Loucy (cell line): ENCODE measurements around the gene SLC6A19.
"Not testable (repeated sequence)": the region's sequence is repeated elsewhere in the genome, so short reads cannot be mapped to it uniquely, and the experiment has no call there.

ENCODE experiments used
- H2AFZ ChIP-seq: fragments of 200-600 bp; sonication (generic); 2 replicates; pipeline ENCODE4 v1.6.0; 2016; ENCODE audit warnings: antibody characterized with exemption, mild to moderate bottlenecking, low read length, moderate library complexity
- H3F3A ChIP-seq: fragments of 200-600 bp; 2 replicates; pipeline ENCODE4 v1.6.0; 2016; ENCODE audit warnings: antibody characterized with exemption, low read depth, mild to moderate bottlenecking
- H3K27me3 ChIP-seq: fragments of 200-600 bp; sonication (generic); 2 replicates; pipeline ENCODE4 v1.6.1; 2014; ENCODE audit warnings: low read length, mild to moderate bottlenecking; ENCODE audit not compliant: insufficient read depth, poor library complexity, severe bottlenecking
- H3K36me3 ChIP-seq: fragments of 200-600 bp; sonication (generic); 2 replicates; pipeline ENCODE4 v1.6.1; 2016; ENCODE audit warnings: low read length; ENCODE audit not compliant: insufficient read depth
- H3K4me1 ChIP-seq: fragments of 200-600 bp; sonication (generic); 2 replicates; pipeline ENCODE4 v1.5.1; 2014; ENCODE audit warnings: low read length, mild to moderate bottlenecking; ENCODE audit not compliant: insufficient read depth, poor library complexity, severe bottlenecking
- H3K4me2 ChIP-seq: fragments of 200-600 bp; sonication (generic); 2 replicates; pipeline ENCODE4 v1.6.0; 2014; ENCODE audit warnings: antibody characterized with exemption, low read length, low read depth, mild to moderate bottlenecking; ENCODE audit not compliant: poor library complexity, severe bottlenecking
- H3K4me3 ChIP-seq: fragments of 200-600 bp; sonication (generic); 2 replicates; pipeline ENCODE4 v1.5.1; 2014; ENCODE audit warnings: low read length, mild to moderate bottlenecking, mixed read lengths; ENCODE audit not compliant: poor library complexity, severe bottlenecking
- H3K79me2 ChIP-seq: fragments of 200-600 bp; sonication (generic); 2 replicates; pipeline ENCODE4 v1.6.1; 2014; ENCODE audit warnings: low read length; ENCODE audit not compliant: insufficient read depth
- H3K9ac ChIP-seq: fragments of 200-600 bp; sonication (generic); 2 replicates; pipeline ENCODE4 v1.6.0; 2014; ENCODE audit warnings: mild to moderate bottlenecking, low read depth, low read length, moderate library complexity; ENCODE audit not compliant: poor library complexity, severe bottlenecking
- H3K9me2 ChIP-seq: fragments of 200-600 bp; sonication (generic); replicated peaks from 2 replicates; pipeline ENCODE4 v1.6.1; 2016; ENCODE audit warnings: low read depth, low read length, mixed read lengths
- H3K9me3 ChIP-seq: fragments of 200-600 bp; sonication (generic); 2 replicates; pipeline ENCODE4 v1.6.1; 2014; ENCODE audit warnings: mild to moderate bottlenecking, antibody characterized with exemption, low read length, low read depth; ENCODE audit not compliant: insufficient read depth
- H4K20me1 ChIP-seq: fragments of 200-600 bp; sonication (generic); 2 replicates; pipeline ENCODE4 v1.6.0; 2014; ENCODE audit warnings: antibody characterized with exemption, low read length, mild to moderate bottlenecking; ENCODE audit not compliant: insufficient read depth, poor library complexity, severe bottlenecking
- CTCF ChIP-seq: fragments of 200-600 bp; sonication (generic); conservative IDR thresholded peaks from 2 replicates; pipeline ENCODE4 v1.5.1; 2014; ENCODE audit warnings: mild to moderate bottlenecking, antibody characterized with exemption, low read length
- EZH2phosphoT487 ChIP-seq: fragments of 200-600 bp; IDR thresholded peaks from 2 replicates; pipeline ENCODE4 v1.6.1; 2018; ENCODE audit warnings: antibody characterized with exemption, mild to moderate bottlenecking, moderate library complexity, borderline replicate concordance

SLC6A19 gene

GRCh38 chr5:1227667-1228066 lies 26.3 kb downstream of the SLC6A19 start:
- Histone ChIP-seq H3K27me3 (no peaks in the 10 kb centered on the region), H3K4me3 (peak overlapping the region; percentile 63), H3K4me1 (peaks cover 59% of the 10 kb centered on the region), H3K4me2 (peak overlapping the region; percentile 83), H3K9me2 (no peaks in the 10 kb centered on the region), H3K36me3 (no peaks in the 10 kb centered on the region), H4K20me1 (no peaks in the 10 kb centered on the region), H3K9ac (peak overlapping the region; percentile 63), H3K79me2 (no peaks in the 10 kb centered on the region), H3F3A (peaks cover 15% of the 10 kb centered on the region), H2AFZ (no peak overlapping the region), H3K9me3 (no peaks in the 10 kb centered on the region)
- no peak for TF ChIP-seq CTCF
- 0 out of 2 replicates have a peak, but pooled peaks have one; percentile 4 for TF ChIP-seq EZH2phosphoT487

GRCh38 chr5:1228120-1228519 lies 26.7 kb downstream of the SLC6A19 start:
- H3K36me3 ChIP-seq = no peaks in the 10 kb centered on the region
- H3K27me3 ChIP-seq = no peaks in the 10 kb centered on the region
- H2AFZ ChIP-seq = no peak overlapping the region
- peak overlapping the region; percentile 63 for H3K9ac ChIP-seq
- H3K9me2 ChIP-seq = no peaks in the 10 kb centered on the region
- H3K4me2 ChIP-seq = peak overlapping the region; percentile 83
- no peaks in the 10 kb centered on the region for H3K79me2 ChIP-seq
- H3K4me3 ChIP-seq = peak overlapping the region; percentile 63
- no peaks in the 10 kb centered on the region for H4K20me1 ChIP-seq
- peak; percentile 25; the same call in 1 of the 2 replicates for TF ChIP-seq CTCF
- no peak for TF ChIP-seq EZH2phosphoT487
- peaks cover 15% of the 10 kb centered on the region for H3F3A ChIP-seq
- no peaks in the 10 kb centered on the region for H3K9me3 ChIP-seq
- H3K4me1 ChIP-seq = peaks cover 59% of the 10 kb centered on the region

GRCh38 chr5:1229023-1229422 lies 27.6 kb downstream of the SLC6A19 start:
- Histone ChIP-seq H3K4me2 (peak overlapping the region; percentile 29), H3F3A (peaks cover 15% of the 10 kb centered on the region), H3K4me1 (peaks cover 59% of the 10 kb centered on the region), H3K9ac (peak overlapping the region; percentile 63)
- not testable (repeated sequence) for H3K4me3 ChIP-seq, H3K36me3 ChIP-seq, H2AFZ ChIP-seq, H3K9me3 ChIP-seq, H3K27me3 ChIP-seq, H4K20me1 ChIP-seq, H3K79me2 ChIP-seq, H3K9me2 ChIP-seq

- H3K27me3 ChIP-seq = no peaks in the 10 kb centered on the region
- no peak overlapping the region for H3K4me3 ChIP-seq
- H3F3A ChIP-seq = peaks cover 15% of the 10 kb centered on the region
- H4K20me1 ChIP-seq = no peaks in the 10 kb centered on the region
- no peak for TF ChIP-seq CTCF
- TF ChIP-seq EZH2phosphoT487 = no peak
- no peaks in the 10 kb centered on the region for H3K36me3 ChIP-seq
- H3K4me1 ChIP-seq = peaks cover 59% of the 10 kb centered on the region
- H3K9ac ChIP-seq = peak overlapping the region; percentile 13
- no peak overlapping the region for H2AFZ ChIP-seq
- H3K79me2 ChIP-seq = no peaks in the 10 kb centered on the region
- H3K4me2 ChIP-seq = peak overlapping the region; percentile 29
- no peaks in the 10 kb centered on the region for H3K9me3 ChIP-seq
- no peaks in the 10 kb centered on the region for H3K9me2 ChIP-seq
Measured at GRCh38 chr5:1229822-1230221, 28.4 kb downstream of the SLC6A19 start.
